Measurements from ENCODE around the gene SHB.
A peak's percentile ranks its signal among the peaks of the same experiment; 100 is the strongest.

Gene SHB

DNA sequence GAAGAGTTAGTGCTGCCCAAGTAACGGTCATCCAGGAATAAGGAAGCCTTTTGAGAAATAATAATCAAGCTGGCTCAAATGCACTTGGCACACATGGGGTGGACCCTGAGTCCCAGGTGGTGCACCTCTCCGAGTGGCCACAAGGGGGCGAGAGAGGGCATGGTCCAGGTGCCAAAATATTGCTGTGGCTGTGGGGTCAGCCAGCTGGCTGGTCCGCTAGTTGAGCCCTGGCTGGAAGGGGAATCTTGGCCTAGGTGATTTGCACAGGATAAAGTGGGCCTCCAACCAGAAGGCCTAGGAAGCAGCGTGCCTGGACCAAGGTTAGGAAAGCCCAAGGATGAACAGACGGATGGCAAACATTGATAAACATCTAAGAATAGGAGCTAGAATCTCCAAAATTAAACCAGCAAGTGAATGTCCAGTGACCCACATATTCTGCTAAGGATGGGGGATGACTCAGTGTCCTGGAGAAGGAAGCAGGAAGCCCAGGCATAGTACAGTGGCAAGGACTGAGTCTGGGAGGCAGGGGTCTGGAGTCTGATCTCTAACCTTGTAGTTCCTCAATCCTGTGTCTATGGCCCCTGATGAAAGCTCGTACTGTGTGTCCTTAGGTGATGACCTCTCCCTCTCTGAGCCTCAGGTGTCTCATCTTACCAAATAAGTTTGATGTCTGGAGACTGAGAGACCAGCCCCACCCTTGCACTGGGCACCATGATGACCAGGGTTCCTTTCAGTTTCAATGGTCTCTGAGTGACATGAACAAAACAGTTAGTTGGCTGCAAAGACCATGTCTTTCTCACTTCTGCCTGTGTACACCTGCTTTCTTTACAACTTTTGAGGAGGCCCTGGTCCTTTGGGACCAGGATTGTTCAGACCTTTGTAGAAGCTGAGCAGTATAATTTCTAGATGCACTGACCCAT is 19.2 kb upstream of the SHB start:
- peak; percentile 42 to 58 for DNase-seq (ENCODE audit: low read depth in 1 of 2, low spot score in 1 of 2)

GRCh38 chr9:38086496-38086895 is 17.5 kb upstream of the SHB start:
- DNase-seq (ENCODE audit: low read depth in 1 of 2, low spot score in 1 of 2) = no peak

- DNase-seq (ENCODE audit: low read depth in 1 of 2, low spot score in 1 of 2) = no peak
Observed at GRCh38 chr9:38085308-38085707, 16.3 kb upstream of the SHB start.

GRCh38 chr9:38084556-38084880 is 15.5 kb upstream of the SHB start:
- no peak for DNase-seq (ENCODE audit: low read depth in 1 of 2, low spot score in 1 of 2)

DNA sequence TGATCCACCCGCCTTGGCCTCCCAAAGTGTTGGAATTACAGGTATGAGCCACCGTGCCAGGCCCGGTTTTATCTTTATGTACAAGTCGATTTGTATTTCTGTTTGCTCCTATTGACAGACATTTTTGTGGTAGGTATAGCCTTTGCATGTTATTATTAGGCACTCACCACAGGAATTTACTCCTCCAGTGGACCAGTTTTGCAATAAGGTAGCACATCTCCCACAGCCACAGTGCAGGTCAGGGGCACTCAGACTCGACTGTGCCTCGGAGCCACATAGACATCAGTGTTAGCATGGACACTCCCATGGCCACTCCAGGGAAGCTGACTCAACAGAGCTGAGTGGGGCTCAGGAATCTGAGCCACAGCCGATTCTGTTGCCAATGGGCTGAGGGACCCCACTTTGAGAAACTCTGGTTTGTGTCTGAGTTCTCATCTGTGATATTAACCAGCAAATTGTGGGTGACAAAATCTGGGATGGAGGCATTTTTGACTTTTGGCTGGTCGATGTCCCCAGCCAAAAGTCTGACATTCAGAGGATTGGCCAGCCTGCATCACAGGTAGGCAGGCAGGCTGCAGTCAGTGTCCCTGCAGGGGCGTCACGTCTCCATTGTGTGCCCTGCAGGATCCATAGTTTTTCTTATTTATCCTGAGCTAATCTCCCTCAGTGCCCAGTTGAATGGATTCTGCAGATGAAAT is 15.0 kb upstream of the SHB start:
- DNase-seq (ENCODE audit: low read depth in 1 of 2, low spot score in 1 of 2) = no peak

- no peak for DNase-seq (ENCODE audit: low read depth in 1 of 2, low spot score in 1 of 2)
Observed at GRCh38 chr9:38082446-38083287, 13.6 kb upstream of the SHB start.

DNA sequence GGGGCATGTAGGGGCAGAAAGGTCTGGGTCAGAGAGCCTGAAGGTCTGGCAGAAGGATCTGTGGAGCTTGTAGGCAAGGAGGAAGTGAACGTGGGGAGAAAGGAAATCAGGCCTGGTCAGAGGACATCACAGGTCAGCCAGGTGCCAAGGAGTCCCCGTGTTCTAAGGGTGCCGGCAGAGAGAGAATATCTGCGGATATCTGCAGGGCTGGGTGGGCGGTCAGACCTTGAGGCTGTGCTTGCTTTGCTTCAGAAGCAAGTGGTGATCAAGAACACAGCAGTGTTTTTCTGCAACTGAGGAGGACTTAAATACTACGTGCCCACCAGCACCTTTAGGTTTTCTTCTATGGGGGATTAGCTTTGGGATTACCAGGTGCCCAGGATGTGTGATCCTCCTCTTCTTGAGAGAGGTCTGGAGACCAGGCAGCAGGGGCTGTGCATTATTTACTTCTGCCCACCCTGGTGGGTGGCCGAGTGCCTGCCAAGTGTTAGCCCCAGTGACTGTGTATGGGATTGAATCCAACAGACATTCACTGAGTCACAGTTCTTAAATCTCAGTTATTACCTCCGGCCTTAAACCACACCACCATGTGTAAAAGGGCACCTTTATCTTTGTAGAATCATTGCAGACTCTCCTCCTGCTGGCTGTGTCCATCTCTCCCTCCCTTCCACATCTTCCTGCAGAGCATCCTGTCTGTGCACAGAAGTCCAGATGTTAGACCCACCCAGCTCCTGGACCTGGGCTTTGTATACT is 12.5 kb upstream of the SHB start:
- no peak for DNase-seq (ENCODE audit: low read depth in 1 of 2, low spot score in 1 of 2)

GRCh38 chr9:38079461-38080031 is 10.5 kb upstream of the SHB start:
- DNase-seq (ENCODE audit: low read depth in 1 of 2, low spot score in 1 of 2) = no peak

DNA sequence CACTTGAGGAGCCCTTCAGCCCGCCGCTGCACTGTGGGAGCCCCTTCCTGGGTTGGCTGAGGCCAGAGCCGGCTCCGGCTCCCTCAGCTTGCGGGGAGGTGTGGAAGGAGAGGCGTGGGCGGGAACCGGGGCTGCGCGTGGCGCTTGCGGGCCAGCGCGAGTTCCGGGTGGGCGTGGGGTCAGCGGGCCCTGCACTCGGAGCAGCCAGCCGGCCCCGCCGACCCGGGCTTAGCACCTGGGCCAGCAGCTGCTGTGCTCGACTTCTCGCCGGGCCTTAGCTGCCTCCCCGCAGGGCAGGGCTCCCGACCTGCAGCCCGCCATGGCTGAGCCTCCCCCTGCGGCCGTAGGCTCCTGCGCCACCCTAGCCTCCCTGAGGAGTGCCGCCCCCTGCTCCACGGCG is 6.2 kb upstream of the SHB start:
- DNase-seq (ENCODE audit: low read depth in 1 of 2, low spot score in 1 of 2) = no peak

- no peak for DNase-seq (ENCODE audit: low read depth in 1 of 2, low spot score in 1 of 2)
Observed at GRCh38 chr9:38074441-38074961, 5.5 kb upstream of the SHB start.

DNA sequence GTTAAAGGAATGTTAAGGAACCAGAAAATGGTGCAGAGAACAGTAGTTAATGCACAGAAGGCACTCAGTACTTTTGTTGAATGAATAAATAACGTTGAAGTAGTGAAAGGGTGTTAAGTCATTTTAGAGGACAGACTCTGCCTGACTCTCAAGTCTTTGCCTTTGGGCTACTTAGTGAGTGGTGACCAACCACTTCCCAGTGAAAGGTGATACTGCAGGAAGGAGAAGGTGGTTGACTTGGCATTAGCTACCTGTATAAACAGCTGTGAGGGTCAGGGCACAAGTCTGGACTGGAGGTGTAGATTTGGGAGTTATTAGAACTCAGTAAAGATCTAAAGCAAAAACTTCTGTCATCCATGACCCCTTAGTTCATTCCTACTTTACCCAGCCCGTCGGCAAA is 4.9 kb upstream of the SHB start:
- DNase-seq (ENCODE audit: low read depth in 1 of 2, low spot score in 1 of 2) = no peak

DNA sequence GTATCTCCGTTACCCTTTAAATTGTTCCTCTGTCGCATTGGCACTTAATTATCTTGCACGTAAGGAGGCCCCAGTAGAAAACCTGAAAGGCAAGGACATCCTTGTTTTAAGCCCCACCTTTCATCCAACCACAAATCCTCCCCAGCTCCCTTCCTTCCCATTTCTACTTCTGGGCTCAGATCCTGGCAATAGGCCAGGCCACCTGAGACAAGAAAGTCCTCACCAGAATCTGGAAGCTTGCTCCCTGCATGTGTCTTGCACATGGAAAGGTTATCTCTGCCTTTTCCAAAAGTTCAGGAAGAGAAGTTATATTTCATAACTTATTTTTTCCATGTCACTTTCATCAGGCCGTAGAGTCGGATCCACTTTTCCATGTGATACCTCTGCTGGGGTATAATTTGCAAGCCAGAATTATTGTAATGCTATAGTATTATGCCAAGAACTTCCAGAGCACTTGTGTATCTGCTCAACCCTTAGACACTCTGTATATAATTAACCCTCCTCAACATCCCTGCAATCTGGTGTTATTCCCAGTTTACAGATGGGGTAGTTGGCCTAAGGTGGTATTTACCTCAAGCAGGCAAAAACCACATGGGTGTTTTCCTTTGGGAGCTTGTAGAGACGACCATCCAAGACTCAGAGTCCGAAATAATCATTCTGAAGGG is 2.6 kb upstream of the SHB start:
- no peak for DNase-seq (ENCODE audit: low read depth in 1 of 2, low spot score in 1 of 2)

DNA sequence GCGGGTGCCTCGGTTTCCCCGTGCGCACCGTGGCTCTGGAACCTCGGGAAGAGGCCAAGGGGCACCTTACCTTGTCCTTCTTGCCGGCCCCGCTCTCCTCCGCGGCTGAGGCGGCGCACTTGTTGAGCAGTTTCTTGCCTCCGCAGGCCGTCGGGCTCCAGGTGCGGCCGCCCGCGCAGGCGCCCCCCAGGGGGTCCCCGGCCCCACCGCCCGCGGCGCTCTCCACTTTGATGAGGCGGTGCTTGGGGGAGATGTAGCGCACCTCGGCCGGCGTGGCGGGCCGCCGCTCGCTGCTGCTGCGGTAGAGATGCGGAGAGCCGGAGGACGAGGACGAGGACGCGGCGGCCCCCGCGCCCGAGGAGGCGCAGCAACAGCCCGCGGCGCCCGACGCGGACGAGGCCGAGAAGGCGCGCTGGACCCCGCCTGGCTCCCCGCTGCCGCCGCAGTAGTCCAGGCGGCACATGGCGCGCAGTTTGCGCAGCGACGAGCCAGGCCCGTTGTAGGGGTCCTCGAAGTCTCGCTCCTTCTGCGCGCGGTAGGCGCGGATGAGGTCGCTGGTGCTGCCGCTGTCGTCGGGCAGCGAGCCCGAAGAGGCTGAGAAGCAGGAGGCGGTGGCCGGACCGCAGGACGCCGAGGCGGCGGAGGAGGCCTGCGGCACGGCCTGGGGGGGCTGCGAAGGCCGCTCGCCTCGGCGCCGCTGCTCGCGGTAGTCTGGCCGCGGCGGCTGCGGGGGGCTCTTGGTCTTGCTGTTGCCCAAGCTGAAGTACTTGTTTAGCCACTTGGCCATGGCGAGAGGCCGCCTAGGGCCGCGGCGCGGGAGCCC is 957 bp downstream of the SHB start:
- no peak for DNase-seq (ENCODE audit: low read depth in 1 of 2, low spot score in 1 of 2)

GRCh38 chr9:38066914-38067858 is 1.8 kb downstream of the SHB start:
- DNase-seq (ENCODE audit: low read depth in 1 of 2, low spot score in 1 of 2) = no peak

- DNase-seq (ENCODE audit: low read depth in 1 of 2, low spot score in 1 of 2) = no peak
Observed at GRCh38 chr9:38066197-38066913, 2.7 kb downstream of the SHB start.

GRCh38 chr9:38065369-38066075 is 3.5 kb downstream of the SHB start:
- DNase-seq (ENCODE audit: low read depth in 1 of 2, low spot score in 1 of 2) = no peak
